SKM-1 (cell line): ENCODE measurements around the gene LRIT1.
"Not testable (repeated sequence)": the region's sequence is repeated elsewhere in the genome, so short reads cannot be mapped to it uniquely, and the experiment has no call there.

ENCODE experiments used
- DNase-seq: peaks from one replicate; lab custom pipeline; 2025; ENCODE audit not compliant: unreplicated experiment; lab: John Stamatoyannopoulos, UW

LRIT1 gene

GRCh38 chr10:84241185-84241790 lies at the start of gene LRIT1:
LRIT1 (minus strand) TSS chr10:84241546; CDS start chr10:84241439, 107 bp downstream.
- DNase-seq: no peak

- DNase-seq: no peak
These were observed 48.9 kb upstream of the LRIT1 start for GRCh38 chr10:84290235-84290634.

- no peak for DNase-seq
These were observed 48.3 kb upstream of the LRIT1 start for GRCh38 chr10:84289521-84290200.

GRCh38 chr10:84288151-84288550 lies 46.8 kb upstream of the LRIT1 start:
- DNase-seq: no peak

- DNase-seq: no peak
These were observed 45.3 kb upstream of the LRIT1 start for GRCh38 chr10:84286695-84287094.

- DNase-seq: not testable (repeated sequence)
These were observed 38.6 kb upstream of the LRIT1 start for GRCh38 chr10:84279876-84280475.

GRCh38 chr10:84270708-84271107 lies 29.4 kb upstream of the LRIT1 start:
- no peak for DNase-seq

GRCh38 chr10:84269773-84270172 lies 28.4 kb upstream of the LRIT1 start:
- no peak for DNase-seq

GRCh38 chr10:84269162-84269561 lies 27.8 kb upstream of the LRIT1 start:
- no peak for DNase-seq

- DNase-seq: no peak
These were observed 26.3 kb upstream of the LRIT1 start for GRCh38 chr10:84267503-84268126.

GRCh38 chr10:84265418-84265817 lies 24.1 kb upstream of the LRIT1 start:
- no peak for DNase-seq

GRCh38 chr10:84264611-84265141 lies 23.3 kb upstream of the LRIT1 start:
- peak; percentile 31 for DNase-seq

- DNase-seq: no peak
These were observed 22.4 kb upstream of the LRIT1 start for GRCh38 chr10:84263716-84264115.

GRCh38 chr10:84262190-84262956 lies 21.0 kb upstream of the LRIT1 start:
- DNase-seq: no peak

GRCh38 chr10:84261236-84261915 lies 20.0 kb upstream of the LRIT1 start:
- no peak for DNase-seq

- no peak for DNase-seq
These were observed 16.8 kb upstream of the LRIT1 start for GRCh38 chr10:84258034-84258695.

GRCh38 chr10:84257343-84258020 lies 16.1 kb upstream of the LRIT1 start:
- no peak for DNase-seq

GRCh38 chr10:84256510-84257342 lies 15.4 kb upstream of the LRIT1 start:
- DNase-seq: no peak
